GM18873 (cell line): Measurements from ENCODE around the gene AKR1C2.
"Not testable (repeated sequence)": the region's sequence is repeated elsewhere in the genome, so short reads cannot be mapped to it uniquely, and the experiment has no call there.

Experiments used
- ATAC-seq: cut with Tn5 transposase; IDR thresholded peaks from one replicate; pipeline ENCODE4 v1.9.1; 2021; ENCODE audit warnings: mild to moderate bottlenecking, moderate library complexity, moderate number of reproducible peaks; ENCODE audit not compliant: unreplicated experiment, low FRiP score

Gene AKR1C2

GRCh38 chr10:5003127-5004029 is at the start of gene AKR1C2:
Gene AKR1C2, minus strand, starts transcription at chr10:5003857. Its CDS starts 22 bp downstream, at chr10:5003835.
- not testable (repeated sequence) for ATAC-seq

GRCh38 chr10:5052951-5053500 is 49.4 kb upstream of the AKR1C2 start:
- not testable (repeated sequence) for ATAC-seq

DNA sequence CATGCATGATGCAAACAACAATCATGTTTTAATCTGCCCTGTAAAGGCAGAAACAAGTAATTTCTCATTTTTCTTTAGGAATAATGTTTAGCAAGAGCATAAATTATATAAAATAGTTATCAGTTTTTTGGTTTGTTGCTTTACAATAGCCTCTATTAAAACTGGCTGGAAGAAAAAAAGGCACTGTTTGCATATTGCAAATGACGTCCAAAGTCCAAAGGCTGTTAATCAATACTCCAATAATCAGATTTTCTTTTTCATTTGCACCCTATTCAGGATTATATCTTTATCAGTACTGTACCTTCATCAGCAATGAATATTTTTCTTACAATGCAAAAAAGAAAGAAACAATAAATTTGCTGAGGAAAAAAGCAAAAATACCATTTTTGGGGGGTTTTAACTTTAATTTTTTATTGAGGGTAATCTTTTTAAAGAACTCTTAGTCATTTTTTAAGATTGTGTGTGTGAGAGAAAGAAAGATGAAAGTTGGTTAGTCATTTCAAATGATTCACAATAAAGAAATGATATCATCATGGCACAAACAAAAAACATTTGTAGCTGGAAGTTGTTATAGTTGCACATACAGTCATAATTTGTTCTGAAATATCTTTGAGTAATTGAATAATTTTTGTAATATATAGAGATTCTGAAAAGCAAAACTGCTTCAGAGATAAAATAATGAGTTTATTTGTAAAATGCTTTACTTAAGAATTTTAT is 44.4 kb upstream of the AKR1C2 start:
- ATAC-seq, result no peak

DNA sequence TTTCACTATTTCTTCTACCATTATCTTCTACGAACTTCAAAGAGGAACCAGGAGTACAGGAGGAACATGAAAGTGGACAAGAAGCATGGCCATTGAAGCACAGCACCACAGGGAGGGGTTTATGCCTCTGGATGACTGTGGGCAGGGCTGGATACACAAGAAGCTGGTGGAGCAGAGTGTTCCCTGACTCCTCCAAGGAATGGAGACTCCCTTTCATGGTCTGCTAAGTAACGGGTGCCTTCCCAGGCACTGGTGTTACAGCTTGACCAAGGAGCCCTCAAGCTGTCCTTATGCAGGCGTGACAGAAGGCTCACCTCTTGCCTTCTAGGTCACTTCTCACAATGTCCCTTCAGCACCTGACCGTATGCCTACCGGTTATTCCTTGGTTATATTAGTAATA is 43.4 kb upstream of the AKR1C2 start:
- not testable (repeated sequence) for ATAC-seq

GRCh38 chr10:5046410-5046809 is 42.8 kb upstream of the AKR1C2 start:
- no peak for ATAC-seq

GRCh38 chr10:5045095-5045494 is 41.4 kb upstream of the AKR1C2 start:
- ATAC-seq, result no peak

DNA sequence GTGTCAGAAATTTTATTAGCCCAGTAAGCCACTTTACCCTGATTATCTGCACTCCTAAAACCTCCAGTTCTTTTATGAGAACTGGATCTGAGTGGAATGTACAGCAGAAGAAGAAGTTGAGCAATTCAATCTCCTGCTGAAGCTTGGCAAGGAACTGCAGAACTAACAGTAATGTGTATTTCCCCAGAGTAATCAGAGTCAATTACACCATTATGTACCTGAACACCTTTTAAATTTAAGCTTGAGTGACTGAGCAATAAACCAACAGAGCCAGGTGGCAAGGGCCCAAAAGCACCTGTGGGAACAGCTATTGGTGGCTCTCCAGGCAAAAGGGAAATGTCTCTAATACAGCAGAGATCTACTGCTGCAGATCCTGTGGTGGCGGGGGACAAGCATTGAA is 40.1 kb upstream of the AKR1C2 start:
- no peak for ATAC-seq

GRCh38 chr10:5042922-5043321 is 39.3 kb upstream of the AKR1C2 start:
- ATAC-seq, result no peak

DNA sequence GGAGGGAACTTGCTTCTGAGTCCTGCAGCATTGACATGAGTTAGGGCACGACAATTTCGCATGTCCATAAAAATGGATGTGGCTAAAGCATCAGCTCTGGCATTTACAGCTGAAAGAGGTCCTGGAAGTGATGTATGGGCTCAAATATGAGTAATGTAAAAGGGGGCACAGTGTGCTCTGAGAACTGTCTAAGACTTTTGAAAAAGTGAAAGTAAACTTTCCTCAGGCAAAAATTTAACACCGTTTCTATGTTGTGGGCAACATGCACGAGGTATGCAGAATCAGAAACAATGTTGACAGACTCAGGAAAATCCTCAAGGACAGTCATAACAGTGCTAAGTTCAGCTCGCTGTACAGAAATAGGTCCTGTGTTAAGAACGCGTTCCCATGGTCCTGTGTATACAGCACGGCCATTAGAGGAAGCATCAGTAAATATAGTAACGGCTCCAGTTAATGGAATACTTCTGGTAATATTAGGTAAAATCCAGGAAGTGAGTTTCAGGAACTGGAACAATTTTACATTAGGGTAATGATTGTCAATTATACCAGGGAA is 37.9 kb upstream of the AKR1C2 start:
- ATAC-seq, result no peak

DNA sequence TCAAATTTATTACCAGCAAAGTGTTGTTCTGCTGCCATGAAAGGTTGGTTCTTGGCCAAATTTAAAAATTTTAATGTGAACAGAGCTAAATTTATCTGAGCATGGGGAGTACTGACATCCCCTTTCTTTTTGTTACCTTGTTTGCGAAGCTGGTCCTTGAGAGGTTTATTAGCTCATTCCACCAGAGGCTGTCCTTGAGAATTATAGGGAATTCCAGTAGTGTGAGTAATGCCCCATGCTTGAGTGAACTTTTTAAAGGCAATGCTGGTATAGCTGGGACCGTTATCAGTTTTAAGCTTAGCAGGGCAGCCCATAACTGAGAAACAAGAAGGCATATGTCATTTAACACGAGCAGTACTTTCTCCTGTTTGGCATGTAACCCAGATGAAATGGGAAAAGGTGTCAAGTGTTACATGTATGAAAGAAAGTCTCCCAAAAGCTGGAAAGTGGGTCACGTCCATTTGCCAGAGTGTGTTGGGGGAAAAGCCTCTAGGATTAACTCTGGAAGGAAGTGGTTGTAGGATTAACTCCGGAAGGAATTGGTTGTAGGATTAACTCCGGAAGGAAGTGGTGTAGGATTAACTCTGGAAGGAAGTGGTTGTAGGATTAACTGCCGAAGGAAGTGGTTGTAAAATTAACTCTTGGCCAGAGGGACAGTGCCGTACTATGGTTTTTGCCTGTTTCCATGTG is 37.3 kb upstream of the AKR1C2 start:
- no peak for ATAC-seq

DNA sequence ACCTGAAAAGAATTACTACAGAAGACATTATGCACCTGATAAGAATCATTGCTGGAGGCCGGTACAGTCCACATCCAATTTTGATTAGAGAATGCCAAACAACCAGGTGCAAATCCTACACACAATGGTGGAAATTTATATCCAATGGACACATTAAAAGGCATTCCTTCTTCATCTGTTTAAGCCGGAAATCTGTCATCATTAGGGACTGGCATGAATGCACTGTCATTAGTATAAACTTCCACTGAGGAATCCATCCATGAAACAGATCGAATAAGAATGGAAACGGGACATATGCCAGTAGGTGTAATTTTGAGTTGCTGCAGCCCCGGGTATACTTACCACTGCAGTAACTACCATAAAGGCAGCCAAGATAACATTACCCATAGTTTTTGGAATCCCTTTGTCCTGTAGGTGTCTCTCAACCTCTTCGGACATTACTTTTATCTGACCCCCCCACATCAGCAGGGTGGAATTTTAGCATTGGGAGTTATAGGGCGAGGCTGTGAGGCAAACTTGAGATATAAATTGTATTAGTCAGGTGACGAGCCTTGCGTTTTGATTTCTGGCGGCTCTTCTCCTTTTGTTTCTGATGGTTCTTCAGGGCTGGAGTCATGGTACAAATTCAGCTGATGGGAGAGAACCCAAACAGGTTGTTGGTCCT is 36.5 kb upstream of the AKR1C2 start:
- no peak for ATAC-seq

DNA sequence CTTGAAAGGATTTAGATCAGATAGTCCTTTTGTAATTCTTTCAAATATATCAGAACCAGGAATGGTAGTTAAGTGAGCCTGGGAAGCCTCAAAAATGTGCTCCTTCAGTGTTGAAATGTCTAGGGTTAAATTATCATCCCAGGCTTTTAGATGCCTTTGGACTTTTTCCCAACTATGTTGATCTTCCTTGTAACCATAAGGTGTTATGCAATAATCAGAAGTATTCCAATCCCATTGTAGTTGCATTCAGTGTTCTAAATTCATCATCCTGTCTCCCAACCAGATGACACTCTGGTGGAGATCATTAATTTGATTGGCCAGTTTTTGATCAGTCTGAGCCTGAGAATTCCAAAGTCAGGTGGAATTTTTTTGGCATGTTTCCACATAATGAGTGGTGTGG is 35.1 kb upstream of the AKR1C2 start:
- no peak for ATAC-seq

- no peak for ATAC-seq
Measured at GRCh38 chr10:5038101-5038500, 34.4 kb upstream of the AKR1C2 start.

DNA sequence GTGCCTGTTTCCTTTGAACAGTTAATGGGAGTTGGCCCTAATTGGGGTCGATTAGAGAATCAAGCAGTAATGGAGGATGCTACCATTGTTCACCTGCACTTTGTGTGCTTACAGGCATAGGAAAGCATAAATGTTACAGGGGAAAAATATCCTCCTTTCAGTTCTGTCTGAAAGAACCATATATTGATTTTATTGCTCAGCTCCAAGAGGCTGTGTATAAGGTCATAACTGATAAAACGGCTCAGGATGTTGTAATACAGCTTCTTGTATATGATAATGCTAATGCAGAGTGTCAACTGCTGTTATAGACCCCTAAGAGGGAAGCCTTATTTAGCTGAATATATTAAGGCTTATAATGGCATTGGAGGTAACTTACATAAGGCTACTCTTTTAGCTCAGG is 32.9 kb upstream of the AKR1C2 start:
- ATAC-seq, result no peak

DNA sequence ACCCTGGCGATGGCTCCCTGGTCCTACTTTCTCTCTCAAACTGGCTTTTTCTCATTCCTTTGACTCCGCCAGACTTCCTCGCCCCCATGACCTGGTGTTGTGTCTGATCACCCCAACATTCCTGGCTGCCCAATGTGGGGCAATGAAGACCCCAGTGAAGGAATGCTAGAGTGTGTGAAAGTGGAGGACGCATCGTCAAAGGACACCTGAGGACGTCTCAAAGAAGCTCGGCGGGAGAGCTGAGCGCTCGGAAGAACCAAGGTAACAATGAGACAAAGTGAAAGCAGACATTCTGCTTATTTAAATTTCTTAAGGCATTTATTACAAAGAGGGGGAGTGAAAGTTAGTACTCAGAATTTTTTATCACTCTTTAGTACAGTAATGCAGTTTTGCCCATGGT is 31.7 kb upstream of the AKR1C2 start:
- no peak for ATAC-seq

GRCh38 chr10:5034588-5034987 is 30.9 kb upstream of the AKR1C2 start:
- no peak for ATAC-seq

DNA sequence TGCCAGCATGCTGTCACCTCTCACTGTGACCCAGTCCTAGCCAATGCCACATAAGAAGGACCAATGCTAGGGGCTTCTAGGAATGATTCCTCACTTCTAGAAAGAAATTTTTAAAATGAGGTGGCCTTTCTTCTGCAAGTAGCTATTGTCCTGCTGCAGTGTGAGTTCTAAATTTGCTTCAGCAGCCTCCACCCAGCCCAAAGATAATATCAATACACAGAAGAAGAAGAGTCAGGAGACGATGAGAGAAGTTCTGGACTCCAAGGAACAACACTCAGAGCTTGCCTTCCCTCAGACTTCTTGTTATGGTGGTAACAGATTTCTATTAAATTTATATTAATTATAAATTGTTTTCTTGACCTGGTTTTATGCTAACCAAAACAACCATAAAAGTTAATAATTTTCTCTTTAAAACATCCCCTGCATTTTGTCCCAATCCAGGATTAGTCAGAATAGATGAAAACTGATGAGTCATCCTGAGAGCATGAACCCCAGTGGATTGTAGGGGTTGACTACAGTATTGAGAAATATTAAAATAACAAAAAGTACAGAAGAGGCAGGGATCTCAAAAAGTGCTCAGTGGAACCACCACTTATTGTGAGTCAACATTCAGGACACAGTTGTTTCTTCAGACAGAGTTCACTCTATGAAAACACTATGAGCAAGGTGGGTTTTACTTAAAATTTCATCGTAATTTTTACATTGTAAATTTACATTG is 29.6 kb upstream of the AKR1C2 start:
- ATAC-seq, result no peak

GRCh38 chr10:5032444-5032843 is 28.8 kb upstream of the AKR1C2 start:
- not testable (repeated sequence) for ATAC-seq

GRCh38 chr10:5031588-5031987 is 27.9 kb upstream of the AKR1C2 start:
- not testable (repeated sequence) for ATAC-seq
